Left colon (tissue), 2 donors: ENCODE results near the gene PHEX. TPM values are rescaled to one million over a fixed set of nuclear protein-coding genes. Genes with fewer than 3 reads are reported as not detected.

ENCODE experiments used
- ATAC-seq: fragments of 200-7000 bp; cut with Tn5 transposase; one replicate; pipeline ENCODE4 v1.9.1; 2020; ENCODE audit warnings: mild to moderate bottlenecking, moderate library complexity
- DNase-seq, 2 donors: peaks; one replicate each; pipeline ENCODE4 v3.0.0-alpha.2; 2020
- intact Hi-C, 2 donors: fragments of 100-400 bp; cut with DNase I in 1 of 2; cut with micrococcal nuclease in 1 of 2; formaldehyde crosslinking; loops; one replicate each; pipeline versions ENCODE4 v1.11.2 to v1.14.0; 2022; cut with DNase I, micrococcal nuclease
- total RNA-seq, 2 donors: library from RNA; stranded (reverse); fragmentation: NEBNext Ultra II Directional; extraction: Animal tissue kit (Norgen Biotek cat#: 25700); gene quantifications; one replicate each; pipeline ENCODE4 v1.2.1, GENCODE V29; 2021
- donor health status: DM: no; HTN: no; CAD: no.
- donor health status: DM: yes; HTN: yes; CAD: no.

Gene PHEX
- total RNA-seq, 2 donors from 2014 or later, result 0.06 to 0.95 TPM

DNA sequence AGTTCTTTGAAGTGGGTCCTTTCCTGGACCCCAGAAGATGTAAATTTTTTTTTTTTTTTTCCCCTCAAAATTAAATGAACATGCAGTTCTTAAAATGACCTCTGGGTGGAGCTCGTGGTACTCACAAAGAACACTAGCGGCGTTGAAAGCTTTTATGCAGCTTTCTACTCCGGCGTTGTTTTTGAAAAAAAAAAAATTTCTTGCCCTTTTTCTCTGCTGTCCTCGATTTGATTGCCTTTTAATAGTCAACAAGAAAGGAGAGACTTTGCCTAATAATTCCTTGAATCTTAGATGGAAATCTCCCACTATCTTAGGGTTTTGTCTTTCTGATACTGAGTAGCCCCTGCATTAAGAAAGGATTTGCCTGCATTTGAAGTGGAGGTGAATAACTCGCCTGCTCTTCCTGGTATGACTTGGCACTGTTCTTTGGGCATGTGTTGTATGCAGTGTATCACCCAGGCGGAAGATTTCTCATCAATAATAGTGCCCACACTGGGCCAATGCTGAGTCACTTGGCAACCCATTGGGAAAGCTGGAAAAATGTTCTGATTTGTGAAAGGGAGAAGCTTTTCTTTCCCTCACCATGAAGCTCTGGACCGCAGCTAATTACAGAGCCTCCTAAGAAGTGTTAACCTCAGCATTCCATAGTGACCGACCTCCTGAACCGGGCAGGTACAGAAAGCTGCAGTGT, 104.0 kb downstream of the PHEX start:
- ATAC-seq (peak; percentile 64), DNase-seq (no peak)
- intact Hi-C loops, result no loop called here

DNA sequence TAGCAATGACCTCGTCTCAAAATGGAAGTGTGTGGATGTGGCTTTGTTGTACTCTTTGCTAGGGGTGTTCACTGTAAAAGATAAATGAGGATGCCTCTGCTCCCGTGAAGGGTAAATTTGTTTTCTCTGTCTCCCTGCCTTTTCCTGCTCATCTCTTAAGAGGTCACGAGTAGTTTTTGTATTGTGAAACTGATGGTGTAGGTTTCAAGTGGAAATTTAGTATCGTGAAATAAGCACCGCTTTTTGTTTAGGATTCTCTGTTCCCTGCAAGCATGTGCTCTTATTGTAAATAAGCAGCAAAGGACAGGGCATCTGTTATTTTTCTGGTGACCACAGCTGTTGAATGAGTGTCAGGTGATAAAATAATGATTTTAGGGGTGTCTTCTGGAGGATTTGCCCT, 104.6 kb downstream of the PHEX start:
- ATAC-seq, result no peak
- intact Hi-C loops, result no loop called here
- no peak for DNase-seq

DNA sequence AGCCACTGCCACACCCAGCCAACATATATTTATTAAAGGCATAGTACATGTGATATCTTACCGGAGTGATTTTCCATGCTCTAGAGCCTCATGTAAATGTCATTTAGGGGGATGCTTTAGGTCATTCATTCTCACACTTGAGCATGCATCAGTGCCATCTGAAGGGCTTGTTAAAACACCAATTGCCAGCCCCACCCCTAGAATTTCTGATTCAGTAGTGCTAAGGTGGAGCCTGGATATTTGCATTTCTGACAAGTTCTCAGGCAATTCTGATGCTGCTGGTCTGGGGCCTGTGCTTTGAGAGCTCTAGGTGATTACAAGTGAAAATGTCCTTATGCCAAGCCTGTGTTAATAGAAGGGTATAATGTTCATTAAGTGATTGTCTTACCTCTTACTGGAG, 107.7 kb downstream of the PHEX start:
- no peak for DNase-seq
- intact Hi-C loops, result no loop called here
- ATAC-seq, result no peak

DNA sequence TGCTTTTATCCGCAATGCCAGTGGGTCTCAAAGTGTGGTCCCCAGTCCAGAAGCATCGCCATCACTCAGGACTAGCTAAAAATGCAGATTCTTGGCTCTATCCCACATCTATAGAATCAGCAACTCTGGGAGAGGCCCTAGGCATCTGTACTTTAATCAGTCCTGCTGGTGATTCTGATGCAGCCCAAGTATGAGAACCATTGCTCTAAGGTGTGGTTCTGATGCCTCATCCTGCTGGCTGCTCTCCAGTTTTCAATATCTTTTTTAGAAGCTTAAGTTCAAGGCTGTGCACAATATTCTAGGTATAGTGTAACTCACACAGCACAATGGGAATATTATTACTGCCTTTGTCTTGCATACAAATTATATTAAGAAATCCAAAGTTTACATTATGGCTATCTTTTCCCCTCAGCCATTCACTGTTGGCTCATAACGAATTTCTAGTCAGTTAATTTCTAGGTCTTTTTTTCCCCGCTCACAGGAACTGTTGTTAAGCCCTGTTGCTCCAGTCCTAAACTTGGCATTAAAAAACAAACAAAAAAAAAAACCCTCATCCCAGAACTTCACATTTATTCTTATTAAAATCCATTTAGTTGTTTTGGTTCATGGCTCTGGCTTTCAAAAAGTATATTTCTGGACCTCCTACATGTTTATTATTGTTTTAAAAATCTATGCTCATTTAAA, 109.1 kb downstream of the PHEX start:
- intact Hi-C loops, result no loop called here
- no peak for ATAC-seq
- DNase-seq, result no peak

DNA sequence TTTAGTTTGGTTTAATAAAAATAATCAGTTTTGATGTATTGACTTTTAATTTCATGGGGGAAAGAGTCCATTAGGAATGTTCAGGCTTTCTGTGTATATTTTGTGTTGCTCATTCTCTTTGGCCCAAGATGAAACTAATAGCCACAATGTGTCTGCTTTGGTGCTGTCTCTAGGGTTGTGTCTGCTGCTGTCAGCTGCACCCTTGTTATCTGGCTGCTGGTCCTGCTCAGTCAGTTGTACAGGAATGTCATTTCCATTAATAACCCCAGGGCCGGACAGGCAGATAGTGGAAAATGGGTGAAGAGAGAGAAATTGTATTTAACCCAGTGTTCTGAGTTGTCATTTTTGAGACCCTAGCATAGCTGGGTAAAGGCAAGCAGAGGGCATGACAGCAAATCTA, 115.1 kb downstream of the PHEX start:
- DNase-seq (no peak), ATAC-seq (no peak)
- intact Hi-C loops, result no loop called here

DNA sequence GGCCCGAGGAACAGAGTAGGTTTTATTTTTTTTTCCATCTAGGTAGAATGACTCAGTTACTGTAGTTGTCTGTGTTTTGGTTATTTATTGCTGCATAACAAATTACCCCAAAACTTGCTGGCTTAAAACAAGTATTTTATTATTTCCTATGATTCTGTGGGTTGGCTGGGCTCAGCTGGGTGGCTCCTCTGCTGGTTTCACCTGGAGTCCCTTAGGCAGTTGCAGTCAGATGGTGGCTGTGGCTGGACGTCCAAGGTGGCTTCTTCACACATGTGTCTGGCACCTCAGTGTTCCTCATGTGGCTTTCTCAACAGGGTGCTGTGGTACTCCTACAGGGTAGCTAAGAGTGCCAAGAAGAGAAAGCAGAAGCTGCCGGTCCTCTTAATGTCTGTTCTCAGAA, 115.8 kb downstream of the PHEX start:
- intact Hi-C loops, result no loop called here
- DNase-seq (no peak), ATAC-seq (no peak)

DNA sequence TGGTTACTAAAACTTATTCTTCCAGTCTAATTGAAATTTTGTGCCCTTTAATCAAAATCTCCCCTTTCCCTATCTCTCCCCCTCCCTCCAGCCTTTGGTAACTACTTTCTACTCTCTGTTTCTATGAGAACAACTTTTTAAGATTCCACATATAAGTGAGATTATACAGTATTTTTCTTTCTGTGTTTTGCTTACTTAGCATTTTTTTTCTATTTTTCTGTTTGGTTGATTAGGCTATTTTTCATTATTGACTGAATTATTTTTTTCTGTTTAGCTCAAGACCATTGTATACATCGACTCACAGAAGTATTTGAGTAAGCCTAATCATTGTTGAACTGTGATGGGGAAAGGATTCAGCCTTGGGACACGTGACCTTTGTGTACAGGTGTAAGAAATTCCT, 116.4 kb downstream of the PHEX start:
- intact Hi-C loops, result no loop called here
- DNase-seq (no peak), ATAC-seq (no peak)

DNA sequence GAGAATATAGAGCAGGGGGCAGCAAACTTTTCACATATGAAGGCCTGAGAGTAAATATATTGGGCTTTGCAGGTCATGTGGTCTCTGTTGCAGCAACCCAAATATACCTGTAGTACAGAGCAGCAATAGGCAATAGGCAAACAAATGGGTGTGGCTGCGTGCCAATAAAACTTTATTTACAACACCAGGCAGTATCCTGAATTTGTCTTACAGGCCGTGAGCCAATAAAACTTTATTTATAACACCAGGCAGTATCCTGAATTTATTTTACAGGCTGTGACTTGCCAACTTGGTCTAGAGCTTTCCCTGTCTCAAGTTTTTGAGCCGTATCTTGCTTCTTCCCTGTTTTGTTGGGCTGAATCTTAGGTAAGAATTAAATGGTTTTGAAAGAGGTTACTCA, 118.2 kb downstream of the PHEX start:
- ATAC-seq (no peak), DNase-seq (no peak)
- intact Hi-C loops, result no loop called here

DNA sequence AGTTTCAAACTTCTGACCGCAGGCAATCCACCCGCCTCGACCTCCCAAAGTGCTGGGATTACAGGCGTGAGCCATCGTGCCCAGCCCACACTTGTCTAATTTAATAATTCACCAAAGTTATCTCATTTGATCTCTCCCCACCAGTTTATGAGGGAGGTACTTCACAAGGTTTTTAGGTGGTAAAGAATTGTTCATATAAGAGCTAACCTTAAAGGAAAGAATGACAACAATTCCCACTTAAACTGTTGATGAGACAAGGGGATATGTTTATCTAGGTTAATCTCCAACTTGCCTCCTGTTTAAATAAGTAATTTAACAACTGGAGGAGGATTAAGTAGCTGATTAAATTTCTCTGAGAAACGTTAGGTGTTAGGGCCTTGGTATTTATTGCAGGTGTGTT, 123.0 kb downstream of the PHEX start:
- intact Hi-C loops, result no loop called here
- ATAC-seq (no peak), DNase-seq (no peak)

DNA sequence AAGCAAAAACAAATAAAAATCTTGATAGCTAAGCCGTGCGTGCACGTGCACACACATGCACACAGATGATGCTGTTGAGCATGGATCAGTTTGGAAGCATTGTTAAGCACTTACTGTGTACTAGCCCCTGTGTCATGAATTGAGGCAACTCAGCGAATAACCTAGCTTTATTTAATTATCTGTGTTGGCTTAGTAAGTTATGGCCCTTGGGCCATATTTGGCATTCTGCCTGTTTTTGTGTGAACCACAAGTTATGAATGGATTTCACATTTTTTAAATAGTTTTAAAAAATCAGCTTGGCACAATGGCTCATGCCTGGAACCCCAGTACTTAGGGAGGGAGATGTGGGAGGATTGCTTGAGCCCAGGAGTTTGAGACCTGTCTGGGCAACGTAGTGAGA, 126.9 kb downstream of the PHEX start:
- intact Hi-C loops, result no loop called here
- DNase-seq (no peak), ATAC-seq (no peak)

DNA sequence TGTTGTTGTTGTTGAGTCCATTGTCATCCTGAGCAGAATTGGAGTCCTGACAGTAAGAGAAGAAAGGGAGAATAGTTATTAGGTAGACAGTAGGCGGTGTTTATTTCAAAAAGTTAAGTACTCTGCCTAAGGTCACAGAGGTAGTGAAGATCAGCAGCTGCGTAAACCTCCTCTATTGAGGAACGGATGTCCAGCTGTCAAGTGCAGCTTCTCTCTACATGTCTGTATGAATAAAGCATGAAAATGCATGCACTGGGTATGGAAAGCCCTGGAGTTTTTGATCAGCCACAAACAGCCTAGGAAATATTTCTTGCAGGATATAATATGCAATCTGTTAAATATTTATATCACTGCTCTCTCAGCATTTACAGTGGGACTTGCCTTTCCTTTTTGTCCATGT, 131.2 kb downstream of the PHEX start:
- ATAC-seq, result no peak
- intact Hi-C loops, result no loop called here
- DNase-seq, result no peak

DNA sequence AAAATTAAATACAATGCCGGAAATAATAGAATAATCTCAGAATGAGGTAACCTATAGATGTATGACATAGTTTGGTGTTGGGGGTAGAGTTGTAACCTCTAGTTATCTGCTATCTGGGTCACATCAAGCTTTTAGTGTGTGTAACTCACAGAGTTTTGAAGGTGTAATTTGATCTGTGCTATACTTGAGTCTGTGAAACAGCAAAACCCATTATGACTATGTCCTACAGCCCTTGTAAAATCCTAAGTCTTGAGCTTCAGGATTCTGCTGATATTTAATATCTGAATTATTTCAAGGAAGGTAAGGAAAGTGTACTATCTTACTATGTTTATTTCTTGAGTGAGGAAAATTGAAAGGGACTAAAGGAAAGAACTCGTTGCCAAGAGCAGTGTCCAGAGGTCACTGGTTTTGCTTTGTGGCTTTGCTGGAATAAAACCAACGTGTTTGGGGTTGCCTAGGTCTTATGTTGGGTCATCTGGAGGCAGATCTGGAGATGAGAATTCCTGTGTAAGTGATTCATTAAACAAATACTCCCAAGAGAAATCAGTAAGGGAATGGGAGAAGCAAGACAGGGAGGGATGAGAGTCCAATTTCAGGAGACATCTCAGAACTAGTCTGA, 132.8 kb downstream of the PHEX start:
- DNase-seq, result no peak
- ATAC-seq, result no peak
- intact Hi-C loops, result no loop called here

DNA sequence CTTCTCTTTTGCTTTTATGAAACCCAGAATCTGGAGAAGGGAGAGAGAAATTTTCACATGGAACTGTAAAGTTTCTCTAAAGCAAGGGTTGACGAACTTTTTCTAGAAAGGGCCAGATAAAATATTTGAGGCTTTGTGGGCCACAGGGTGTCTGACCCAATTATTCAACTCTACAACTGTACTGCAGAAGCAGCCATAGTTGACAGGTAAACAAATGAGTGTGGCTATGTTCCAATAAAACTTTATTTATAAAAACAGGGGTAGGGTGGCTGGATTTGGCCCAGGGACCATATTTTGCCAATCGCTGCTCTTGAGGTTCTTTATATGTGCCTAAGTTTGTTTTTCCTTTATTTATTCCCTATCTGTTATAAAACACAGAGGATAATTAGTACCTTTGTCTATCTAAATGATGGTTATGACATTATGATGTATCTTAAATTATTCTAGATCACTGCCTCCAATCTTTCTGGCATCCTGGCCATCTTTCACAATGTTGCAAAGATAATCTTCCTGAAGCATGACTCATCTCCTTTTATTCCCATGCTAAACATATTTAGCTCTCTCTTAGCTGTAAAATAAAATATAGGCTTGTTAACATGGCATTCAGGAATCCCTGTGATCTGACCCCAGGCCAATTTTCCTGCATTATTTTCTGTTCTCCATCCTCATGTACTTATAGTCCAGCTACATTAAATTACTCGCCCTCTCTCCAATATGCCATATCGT, 133.8 kb downstream of the PHEX start:
- ATAC-seq, result no peak
- DNase-seq, result no peak
- intact Hi-C loops, result no loop called here

DNA sequence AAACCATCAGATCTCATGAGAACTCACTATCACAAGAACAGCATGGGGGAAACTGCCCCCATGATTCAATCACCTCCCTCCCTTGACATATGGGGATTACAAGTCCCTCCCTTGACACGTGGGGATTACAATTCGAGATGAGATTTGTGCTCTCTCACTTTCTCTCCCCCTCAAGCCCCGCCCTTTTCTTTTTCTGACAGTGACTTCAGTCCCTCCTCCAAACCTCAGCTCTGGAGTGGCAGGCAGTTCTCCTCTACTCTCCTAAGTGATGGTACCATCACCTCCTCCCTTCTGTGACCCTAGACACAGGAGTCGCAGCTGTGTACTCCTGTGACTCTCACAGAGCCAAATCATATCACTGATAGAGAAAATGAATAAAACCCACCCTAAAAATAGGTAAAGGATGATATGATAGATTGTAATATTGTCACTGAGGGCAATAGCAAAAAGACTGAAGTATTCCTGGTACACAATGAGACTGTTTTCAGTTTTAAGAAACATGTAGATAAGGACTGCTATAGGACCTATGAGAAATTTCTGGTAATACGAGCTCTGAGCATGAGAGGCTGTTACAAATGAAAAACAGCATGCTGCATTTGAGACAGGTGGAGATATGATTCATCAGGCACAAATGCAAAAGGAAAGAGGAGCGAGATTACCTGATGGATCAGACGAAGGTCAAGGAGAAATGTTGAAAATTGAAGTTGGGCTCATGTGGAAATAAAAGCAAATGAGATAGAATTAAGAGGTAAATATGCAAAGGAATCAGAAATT, 139.3 kb downstream of the PHEX start:
- ATAC-seq, result no peak
- intact Hi-C loops, result no loop called here

DNA sequence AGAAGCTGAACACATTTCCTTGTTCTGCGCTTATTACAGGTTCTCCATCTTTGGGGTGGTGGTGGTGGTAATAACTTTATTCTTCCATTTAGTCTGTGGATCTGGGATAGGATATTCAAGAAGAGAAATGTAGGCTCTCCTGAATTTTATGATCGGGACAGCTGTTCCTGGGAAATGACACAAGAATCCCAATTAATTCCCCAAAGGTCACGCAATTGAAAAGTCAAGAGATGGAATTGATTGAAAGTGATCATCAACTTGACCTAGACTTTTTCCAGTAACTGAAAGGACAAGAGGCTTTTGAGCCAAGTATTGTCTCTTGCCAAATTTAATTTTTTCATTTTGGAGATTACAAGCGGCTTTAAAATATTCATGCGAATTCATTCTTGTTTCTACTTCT, 141.8 kb downstream of the PHEX start:
- DNase-seq (no peak), ATAC-seq (no peak)
- intact Hi-C loops, result no loop called here

More for the DNA sequence above, 139.3 kb downstream of the PHEX start:
- DNase-seq, result no peak

DNA sequence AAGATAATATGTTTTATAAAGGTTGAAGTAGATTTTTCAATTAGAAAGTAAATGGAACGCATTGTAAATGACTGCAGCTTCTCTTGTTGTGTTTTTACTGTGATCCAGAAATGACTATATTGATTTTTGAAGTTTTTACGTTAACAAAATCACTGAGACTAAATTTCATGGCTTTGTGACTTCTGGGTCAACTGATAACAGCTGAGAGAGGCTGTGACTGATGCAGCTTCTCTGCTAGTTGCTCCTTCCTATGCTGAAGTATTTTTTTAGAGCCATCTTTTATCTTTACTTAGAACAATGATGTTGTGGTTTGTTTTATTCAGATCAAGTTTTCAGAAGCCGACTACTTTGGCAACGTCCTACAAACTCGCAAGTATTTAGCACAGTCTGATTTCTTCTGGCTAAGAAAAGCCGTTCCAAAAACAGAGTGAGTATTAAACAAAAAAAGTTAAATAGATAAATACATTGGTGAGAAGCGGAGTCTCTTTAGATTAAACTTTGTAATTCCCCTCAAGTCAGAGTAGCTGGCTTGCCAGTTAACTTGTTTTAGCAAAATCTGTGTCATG, 145.9 kb downstream of the PHEX start:
- no peak for DNase-seq
- no peak for ATAC-seq
- intact Hi-C loops, result no loop called here

DNA sequence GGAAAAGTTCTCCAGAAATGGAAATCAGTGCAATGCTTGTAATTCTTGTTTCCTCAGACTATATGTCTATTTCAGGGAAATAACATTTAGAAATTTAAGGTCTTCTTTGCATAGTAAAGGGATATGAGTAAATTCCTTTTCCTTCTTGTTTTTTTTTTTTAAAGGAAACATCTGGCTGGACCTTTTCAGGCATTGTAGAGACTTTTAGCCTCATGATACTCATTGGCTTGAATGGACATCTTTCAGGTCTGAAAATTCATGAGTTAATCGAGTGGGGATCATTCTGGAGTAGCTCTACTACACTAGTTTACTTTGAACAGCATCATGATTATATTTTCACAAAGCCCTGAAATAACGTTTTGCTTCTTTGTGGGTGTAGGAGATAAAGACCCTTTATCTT, 152.0 kb downstream of the PHEX start:
- ATAC-seq (no peak), DNase-seq (no peak)
- intact Hi-C loops, result no loop called here

DNA sequence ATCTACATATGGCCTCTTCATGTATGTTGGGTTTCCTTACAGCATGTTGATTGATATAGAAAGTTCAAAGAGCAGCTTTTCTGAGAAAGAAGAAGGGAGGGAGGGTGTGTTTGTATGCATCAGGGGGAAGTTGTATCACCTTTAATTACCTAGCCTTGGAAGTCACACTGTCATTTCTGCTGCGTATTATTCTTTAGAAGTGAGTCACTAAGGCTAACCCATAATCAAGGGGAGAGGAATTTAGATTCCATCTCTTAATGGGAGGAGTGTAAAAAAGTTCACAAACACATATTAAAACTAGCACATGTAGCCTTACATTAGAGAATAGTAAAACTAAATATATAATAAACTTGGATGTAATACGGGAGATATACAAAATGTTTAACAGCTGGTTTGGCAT, 154.0 kb downstream of the PHEX start:
- ATAC-seq, result no peak
- DNase-seq, result no peak
- intact Hi-C loops, result no loop called here
